HG02852 (cell line): ENCODE results near the gene FAM163B.

ENCODE experiments used
- ATAC-seq: cut with Tn5 transposase; IDR thresholded peaks from one replicate; pipeline ENCODE4 v1.9.1; 2021; ENCODE audit warnings: mild to moderate bottlenecking, moderate library complexity; ENCODE audit not compliant: unreplicated experiment

FAM163B gene

DNA sequence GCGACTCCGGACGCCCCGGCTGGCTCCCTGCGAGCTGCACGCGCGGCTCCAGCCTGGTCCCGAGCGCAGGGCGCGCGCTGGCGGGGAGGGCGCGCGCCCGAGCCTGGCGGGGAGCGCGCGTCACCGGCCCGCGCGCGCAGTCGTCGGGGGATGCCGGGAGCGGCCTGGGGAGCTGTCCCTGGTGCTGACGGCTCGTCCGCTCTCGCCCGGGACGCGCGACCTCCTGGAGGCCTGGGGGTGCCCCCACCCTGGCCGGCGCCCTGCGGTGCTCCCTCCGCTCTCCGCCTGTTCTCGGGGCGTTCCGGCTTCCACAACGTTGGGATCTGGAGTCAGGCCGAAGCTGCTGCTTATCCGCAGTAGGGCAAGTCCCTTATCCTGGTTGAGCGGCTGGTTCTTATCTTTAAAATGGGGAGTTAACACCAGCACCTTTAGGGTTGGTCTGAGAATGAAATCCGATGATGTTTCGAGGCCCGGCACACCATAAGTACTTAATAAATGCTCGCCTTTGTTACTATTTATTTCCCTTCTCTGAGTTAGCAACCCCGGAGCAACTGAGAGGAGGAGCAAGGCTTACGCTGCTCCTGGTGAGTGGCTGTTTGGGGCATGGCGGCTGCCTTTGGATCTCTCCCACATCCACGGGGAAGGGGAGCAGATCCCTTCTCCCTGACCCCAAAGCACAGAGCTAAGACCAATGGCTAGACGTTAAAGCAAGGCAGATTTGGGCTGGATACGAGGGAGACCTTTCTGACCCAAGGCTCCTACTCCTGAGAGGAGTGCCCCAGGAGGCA lies at the start of gene FAM163B:
TSS of gene FAM163B (minus strand) at position 79 of the 788 bp plus-strand sequence. CDS start 29,166 bp downstream, outside the sequence.
- no peak for ATAC-seq

DNA sequence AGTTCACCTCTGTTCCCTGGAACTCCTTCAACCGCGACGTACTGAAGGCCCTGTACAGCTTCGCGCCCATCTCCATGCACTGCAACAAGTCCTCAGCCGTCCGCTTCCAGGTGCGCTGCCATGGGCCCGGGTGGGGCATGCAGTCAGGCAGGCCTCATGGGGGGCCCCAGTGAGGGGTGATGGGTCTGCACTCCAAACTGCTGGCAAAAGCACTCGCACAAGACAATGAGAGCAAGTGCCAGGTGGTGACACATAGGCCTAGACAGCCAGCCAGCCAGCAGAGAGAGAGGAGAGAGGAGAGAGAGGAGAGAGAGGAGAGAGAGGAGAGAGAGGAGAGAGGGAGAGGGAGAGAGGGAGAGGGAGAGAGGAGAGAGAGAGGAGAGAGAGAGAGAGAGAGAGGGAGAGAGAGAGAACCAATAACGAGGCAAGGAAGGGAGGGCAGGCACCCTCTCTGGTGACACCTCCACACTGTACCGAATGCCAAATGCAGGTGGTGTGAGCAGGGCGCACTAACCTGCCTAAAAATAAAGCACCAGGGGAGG lies 48.0 kb upstream of the FAM163B start:
- no peak for ATAC-seq

DNA sequence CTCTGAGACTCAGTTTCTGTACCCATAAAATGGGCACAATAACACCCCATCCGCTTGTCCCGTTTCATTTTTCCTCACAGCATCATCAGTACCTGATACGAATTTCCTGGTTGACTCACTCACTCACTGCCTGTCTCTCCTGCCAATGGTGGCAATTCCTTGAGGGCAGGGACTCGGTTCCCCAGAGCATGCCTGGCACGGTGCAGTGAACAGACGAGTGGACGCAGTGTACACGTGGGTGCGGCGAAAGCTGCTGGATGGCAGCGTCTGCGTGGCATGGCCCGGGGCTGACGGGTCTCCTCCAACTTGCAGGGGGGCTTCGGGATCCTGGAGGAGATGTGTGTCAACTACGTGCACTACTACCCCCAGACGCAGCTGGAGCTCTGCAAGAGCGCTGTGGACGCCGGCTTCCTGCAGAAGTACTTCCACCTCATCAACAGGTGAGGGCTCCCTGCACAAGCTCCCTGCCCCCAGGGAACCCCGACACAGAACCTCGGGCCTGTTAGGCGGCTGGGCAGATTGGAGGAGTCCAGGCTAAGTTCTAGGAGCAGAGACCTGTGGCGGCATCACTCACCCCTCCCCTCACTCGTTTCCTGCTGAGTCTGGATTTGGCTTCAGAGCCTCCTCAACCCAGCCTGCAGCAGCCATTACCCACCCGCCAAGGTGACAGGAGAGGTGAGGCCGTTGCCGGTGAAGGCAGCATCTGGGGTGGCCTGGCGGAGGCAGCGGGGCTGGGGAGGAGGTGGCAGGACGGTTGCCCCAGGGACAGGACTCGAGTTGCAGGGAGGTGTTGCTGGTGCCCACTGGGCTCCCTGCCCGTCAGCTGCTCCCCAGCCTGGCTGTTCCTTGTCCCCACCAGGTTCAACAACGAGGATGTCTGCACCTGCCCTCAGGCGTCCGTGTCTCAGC lies 47.3 kb upstream of the FAM163B start:
- no peak for ATAC-seq

DNA sequence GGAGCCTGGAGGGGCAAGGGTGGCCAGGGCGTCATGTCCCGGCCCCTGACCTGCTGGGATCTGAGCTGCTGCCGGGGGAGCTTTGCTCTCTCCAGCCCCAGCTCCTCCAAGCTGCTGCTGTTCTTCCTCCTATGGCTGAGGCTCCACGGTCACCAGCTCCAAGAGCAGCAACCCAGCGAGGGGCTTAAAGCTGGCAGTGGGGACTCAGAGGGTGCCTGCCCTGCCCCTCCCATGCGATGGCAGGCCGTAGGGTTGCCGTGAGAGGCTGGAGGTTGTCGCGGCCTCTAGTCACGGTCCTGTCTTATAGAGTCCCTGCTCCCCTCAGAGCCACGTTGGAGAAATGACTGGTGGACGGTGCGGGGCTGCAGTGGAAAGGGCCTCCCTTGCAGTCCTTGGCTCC lies 46.5 kb upstream of the FAM163B start:
- ATAC-seq: no peak

DNA sequence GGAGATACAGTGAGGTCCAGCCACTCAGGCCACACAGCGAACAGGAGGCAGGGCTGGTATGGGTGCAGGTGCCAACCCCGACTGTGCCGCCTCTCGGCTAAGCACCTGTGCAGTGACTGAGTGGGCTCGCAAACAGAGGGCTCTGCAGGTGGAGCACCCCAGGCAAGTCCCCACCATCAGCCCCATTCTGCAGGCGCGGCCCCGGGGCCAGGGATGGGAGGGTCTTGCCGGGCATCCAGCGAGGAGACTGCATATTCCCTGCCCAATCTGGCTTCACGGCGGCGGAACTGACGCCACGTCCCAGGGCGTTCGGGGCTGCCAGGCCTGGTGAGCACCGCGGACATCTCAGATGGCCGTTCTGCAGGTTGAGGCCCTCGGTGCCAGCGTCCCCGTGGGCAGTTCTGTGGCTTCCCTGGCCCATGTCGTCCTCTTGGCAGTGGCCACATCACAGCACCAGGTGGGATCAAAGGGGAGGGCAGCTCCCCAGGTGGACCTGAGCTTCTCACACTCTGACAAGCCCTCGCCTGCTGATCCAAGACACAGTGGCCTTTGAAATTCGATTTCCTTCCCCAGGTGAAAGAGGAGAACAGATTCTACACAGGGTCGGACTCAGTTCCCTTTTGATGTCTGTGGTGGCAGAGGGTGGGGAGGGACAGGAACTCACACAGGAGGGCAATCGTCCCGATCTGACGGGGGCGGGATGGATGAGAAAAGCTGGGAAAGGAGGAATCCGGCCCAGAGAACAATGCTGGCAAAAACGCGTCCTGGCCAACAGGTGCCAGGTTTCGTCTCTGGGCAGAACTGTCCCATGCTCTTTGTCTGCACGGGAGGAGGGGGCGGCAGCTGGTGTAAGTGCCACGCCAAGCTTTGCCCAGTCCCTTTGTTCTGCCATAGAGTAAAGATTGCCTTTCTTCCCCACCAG lies 45.8 kb upstream of the FAM163B start:
- no peak for ATAC-seq

DNA sequence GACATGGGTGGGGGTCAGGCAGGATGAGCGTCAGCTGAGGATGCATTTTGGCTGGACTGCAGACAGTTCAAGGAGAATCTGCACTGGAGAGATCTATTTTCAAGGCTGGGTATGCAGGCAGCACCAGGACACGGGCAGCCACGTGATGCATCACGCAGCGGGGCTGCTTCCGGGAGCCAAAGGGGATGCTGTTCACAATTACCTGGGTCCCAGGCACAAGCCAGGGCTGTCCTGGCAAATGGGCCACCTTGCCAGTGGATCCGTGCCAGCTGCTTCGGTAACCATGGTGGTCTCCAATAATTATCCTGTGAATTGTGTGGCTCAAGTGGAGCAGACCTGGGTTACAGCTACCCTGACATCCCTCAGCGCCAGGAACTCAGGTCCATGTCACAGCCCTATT lies 44.4 kb upstream of the FAM163B start:
- no peak for ATAC-seq

DNA sequence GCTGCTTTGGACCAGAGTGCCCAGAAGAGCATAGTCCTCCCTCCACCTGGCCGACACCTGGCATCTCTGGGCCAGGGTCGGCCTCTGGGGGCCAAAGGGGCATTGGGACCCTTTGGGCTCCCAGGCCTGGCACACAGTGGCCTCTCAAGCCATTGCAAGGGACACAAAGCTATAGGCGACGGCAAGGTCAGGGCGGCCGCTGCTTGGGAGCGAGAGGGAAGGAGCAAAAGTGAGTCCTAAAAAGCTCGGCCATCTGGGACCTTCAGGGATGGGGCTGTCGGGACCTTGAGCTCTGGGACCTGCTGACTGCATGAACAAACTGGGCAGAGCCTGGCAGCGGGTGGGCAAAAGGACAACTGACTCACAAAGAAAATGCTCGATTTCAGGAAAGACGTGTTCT lies 40.8 kb upstream of the FAM163B start:
- ATAC-seq: no peak

DNA sequence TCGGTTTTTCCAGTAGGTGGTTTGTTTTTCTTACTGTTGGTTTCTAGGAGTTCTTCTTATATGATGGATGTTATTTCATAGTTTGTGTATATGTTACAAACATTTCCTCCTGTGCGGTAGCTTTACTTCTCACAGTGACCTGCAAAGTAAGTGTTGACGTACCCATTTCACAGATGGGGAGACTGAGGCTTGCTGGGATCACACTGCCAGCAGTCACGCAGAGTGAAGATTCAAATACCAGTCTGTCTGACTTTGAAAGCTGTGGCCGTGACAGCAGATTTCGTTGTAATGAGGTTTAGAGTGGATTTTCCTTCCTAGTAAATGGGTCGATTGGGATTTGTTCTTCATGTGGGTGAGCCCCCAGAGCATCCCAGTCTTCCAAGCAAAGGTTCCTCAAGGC lies 40.0 kb upstream of the FAM163B start:
- no peak for ATAC-seq

DNA sequence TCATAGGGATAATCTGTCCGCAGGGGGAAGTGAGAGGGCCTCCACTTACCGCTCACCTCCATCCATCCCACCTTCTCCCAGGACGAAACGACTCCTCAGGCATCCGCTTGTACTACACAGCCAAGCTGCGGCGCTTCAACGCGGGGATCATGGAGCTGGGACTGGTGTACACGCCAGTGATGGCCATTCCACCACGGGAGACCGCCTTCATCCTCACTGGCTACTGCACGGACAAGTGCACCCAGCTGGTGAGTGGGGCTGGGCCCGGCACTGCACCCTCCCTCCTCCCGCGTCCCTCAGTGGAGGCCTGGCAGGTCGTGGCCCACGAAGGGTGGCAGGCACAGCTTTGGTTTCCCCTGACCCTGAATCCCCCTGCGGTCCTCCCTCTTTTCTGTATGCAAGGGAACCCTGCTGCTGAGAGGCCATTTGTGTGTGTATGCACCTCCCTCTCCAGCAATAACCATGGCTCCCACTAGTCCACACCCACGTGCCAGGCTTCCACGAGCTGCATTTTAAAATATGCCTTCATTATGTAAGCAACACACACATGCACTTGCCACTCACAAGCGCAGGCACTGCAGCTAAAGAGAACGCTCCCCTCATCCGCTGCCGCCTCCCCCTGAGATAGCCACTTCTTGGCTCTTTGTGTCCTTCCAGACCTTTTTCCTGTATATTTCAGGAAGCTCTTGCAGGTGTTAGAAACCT lies 38.7 kb upstream of the FAM163B start:
- no peak for ATAC-seq

DNA sequence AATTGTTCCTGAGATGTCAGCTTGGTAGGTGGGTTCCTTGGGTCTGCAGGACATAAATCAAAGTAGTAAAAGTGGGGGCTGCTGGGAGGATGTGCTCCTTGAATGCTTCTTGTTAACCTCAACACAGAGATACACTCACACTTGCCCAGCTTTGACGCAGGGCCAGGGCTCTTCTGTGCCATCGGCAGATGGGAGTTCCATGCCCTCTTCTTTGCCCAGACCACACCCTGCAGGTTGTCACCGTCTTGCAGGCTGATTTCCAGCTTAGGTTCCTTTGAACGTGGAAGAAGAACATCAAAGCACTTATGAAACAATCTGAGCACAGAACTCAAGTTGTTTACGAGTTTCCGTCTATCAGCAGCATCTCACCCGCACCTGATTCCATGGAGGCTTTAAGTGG lies 38.0 kb upstream of the FAM163B start:
- ATAC-seq: no peak

DNA sequence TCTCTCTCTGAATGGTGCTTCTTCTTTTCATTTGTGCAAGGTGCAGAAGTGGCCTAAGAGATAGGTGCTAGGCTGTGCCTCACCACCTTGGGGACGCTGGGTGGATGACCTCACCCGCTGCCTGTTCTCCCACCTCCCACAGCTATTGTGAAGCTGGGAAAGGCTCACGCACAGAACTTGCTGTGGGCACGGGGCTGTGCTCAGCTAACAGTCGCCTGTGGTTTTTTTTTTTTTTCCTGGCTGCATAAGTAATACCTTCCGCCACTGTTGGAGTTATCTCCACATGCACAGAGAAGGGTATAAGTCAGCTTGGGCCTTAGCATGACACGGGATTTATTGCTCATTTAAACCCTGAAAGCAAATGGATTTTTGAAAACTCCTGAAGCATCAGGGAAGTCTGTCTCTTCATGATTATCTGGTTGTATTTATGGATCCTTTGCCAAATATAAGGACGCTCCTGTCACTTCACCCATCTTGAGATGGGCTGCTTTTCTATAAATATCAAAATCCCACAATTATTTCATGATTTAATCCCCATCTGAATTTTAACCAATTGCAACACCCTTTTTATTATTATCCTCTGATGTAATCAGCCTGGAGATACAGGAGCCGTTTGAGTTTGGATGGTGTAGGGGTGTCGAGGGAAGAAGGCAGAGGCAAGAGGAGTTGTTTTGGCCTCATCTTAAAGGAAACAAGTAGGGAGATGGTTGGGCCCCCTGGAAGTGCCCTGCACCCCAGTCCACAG lies 36.0 kb upstream of the FAM163B start:
- no peak for ATAC-seq

DNA sequence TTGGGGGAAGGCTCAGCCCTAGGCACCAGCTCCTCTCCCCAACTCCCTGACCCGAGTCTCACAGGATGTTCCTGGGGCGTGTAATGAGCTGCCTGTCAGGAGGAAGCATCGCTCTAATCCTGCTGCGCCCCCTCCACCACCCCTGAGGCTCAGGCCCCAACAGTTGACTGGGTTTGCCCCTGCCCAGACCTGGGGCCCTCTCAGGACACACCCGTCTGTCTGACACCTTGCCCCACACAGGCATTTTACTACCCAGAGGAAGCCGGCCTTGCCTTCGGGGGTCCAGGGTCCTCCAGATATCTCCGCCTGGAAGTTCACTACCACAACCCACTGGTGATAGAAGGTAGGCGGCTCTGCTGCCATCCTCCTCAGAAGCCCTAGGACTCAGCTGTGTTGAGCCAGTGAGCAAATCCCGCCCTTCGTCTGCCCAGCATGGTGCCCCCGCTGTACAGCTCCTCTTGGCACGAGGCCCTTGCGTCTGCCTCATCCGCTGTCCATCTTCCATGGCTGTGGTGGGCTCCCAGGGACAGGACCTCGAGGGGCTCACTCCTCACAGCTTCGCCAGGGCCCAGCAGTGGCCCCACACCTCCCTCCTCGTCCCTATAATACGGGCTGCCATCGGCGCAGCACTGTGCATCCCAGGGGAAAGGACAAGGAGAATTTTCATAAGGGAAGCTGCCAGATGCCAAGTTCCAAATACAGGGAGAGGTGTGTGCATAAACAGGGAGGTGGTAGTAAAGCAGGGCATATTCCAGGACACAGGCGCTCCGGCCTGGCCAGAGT lies 35.0 kb upstream of the FAM163B start:
- ATAC-seq: no peak

DNA sequence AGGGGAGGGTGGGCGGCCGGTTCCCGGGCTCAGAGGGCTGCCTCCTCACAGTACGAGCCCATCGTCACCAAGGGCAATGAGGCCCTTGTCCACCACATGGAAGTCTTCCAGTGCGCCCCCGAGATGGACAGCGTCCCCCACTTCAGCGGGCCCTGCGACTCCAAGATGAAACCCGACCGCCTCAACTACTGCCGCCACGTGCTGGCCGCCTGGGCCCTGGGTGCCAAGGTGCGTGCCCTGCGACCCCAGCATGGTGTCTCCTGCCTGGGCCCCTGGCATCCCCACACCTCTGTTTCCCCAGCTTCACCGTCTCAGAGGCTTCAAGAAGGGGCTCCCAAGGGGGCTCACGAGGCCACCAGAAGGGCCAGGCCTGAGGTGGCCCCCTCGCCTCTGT lies 34.2 kb upstream of the FAM163B start:
- no peak for ATAC-seq

DNA sequence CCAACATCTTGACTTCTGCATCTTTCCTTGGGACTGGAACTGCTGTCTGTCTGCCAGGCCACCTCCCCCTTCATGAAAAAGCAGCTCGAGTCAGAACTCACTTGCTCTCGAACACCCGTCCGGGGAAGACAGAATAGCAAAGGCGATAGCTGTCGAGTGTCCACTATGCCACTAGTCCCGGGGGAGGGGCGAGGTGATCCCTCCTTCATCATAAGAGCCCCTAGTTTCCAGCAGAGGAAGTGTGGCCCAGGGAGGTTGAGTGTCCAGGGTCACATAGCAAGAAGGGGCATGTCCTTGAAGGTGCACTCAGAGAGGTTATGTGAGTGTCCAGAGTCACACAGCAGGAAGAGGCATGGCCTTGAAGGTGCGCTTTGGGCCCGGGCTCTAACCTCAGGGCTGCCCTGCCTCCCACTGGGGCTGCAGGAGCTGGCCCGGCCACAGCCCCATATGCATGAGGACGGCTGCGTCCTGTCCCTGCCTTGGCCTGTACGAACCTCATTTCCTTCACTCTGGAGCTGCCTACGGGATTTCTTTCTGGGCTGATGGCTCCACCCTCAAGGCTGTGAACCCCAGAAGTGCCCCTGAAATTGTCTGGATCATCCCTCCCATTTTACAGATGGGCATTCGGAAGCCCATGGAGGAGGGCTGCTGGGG lies 33.6 kb upstream of the FAM163B start:
- ATAC-seq: no peak

DNA sequence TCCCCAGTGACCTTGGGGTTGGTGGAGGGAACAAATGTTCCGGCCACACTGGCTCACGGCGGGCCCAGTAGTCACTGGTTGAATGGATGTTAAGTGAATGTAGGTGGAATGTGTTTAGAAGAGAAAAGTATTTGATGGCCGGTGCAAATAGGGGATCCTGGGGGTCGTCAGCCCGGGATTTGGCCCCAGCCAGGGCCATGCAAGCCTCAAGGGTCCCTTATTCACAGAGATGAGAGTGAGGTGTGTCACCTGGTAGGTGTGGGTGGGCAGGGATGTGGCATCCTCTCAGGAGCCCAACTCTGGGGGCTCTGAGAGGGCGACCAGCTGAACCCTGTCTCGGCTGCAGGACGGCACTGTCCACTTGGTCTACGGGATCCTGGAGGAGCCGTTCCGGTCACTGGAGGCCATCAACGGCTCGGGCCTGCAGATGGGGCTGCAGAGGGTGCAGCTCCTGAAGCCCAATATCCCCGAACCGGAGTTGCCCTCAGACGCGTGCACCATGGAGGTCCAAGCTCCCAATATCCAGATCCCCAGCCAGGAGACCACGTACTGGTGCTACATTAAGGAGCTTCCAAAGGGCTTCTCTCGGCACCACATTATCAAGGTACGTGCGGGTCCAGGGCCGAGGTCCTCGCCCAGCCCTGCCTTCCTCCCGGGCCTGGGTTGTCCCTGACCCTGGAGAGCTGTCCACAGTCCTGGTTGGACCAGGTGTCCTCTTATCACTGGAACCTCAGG lies 32.8 kb upstream of the FAM163B start:
- ATAC-seq: no peak

DNA sequence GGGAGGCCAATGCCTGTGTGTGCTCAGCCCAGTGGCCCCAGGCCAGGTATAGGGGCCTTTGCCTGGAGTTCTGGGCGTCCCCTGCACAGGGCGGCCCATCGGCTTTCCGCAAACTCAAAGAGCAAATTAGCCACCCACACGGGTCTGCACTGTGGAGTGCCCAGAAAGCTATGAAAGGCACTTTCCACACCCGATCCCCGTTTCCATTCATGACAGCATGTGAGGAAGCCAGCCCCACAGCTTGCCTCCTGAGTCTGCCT lies 32.1 kb upstream of the FAM163B start:
- no peak for ATAC-seq

DNA sequence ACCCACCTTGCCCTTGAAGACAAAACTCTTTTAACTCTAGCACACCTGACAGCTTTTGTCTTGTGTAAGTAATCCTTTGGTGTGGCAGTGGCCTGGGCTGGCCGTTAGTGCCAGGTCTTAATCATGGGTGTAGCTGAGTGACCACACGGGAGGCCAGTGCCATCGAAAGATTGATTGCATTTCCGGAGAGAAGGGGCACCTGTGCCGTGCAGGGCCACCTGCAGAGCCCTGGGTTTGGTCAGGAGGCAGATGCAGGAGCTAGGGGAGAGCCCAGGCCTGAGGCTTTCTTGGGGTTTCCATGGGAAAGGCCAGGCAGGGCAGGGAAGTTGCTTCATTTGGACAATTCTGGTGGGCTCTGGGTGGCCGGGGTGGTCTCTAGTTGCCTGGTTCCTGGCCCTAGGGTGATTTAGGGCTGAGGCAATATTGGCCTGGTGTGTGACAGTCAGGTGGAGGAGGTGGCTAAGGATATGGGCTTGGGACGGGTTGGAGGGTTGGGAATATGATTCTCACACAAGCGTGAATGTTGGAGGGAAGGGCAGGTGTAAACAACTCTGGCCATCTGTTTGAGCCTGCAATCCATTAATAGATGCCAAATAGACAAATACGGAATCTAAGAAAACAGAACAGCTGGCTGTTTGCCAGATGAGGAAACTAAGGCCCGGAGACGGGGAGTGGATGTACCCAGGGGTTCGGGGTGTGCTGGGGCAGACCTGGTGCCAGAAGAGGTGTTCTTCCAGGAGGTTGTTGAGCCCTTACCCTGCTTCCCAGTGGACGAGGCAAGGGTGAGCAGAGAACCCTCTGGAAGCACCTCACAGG lies 31.6 kb upstream of the FAM163B start:
- no peak for ATAC-seq
